ENCODE data around the gene KLHL15.
"Not testable (repeated sequence)": the region's sequence is repeated elsewhere in the genome, so short reads cannot be mapped to it uniquely, and the experiment has no call there.

The KLHL15 gene

GRCh38 chrX:24027086-24027485 is at the start of gene KLHL15:
Gene KLHL15 (minus strand): TSS chrX:24027186. CDS start chrX:24006693, 20,493 bp downstream.
- DNase-seq (ENCODE audit: low read depth in 2 of 2), result no peak

- no peak for DNase-seq (ENCODE audit: low read depth in 2 of 2)
Observed at GRCh38 chrX:24069877-24070276, 42.9 kb upstream of the KLHL15 start.

- no peak for DNase-seq (ENCODE audit: low read depth in 2 of 2)
Observed at GRCh38 chrX:24063488-24063887, 36.5 kb upstream of the KLHL15 start.

- no peak for DNase-seq (ENCODE audit: low read depth in 2 of 2)
Observed at GRCh38 chrX:24055043-24055356, 28.0 kb upstream of the KLHL15 start.

- DNase-seq (ENCODE audit: low read depth in 2 of 2), result peak; percentile 69 to 82
Observed at GRCh38 chrX:24054182-24055042, 27.4 kb upstream of the KLHL15 start, which contains the start of gene EIF2S3. Gene EIF2S3 (plus strand): TSS chrX:24054956. CDS start chrX:24054969, 13 bp downstream.

GRCh38 chrX:24050522-24051318 is 23.7 kb upstream of the KLHL15 start:
- not testable (repeated sequence) for DNase-seq (ENCODE audit: low read depth in 2 of 2)

- not testable (repeated sequence) for DNase-seq (ENCODE audit: low read depth in 2 of 2)
Observed at GRCh38 chrX:24049643-24050042, 22.7 kb upstream of the KLHL15 start.

- DNase-seq (ENCODE audit: low read depth in 2 of 2), result not testable (repeated sequence)
Observed at GRCh38 chrX:24046060-24046459, 19.1 kb upstream of the KLHL15 start.

- DNase-seq (ENCODE audit: low read depth in 2 of 2), result no peak
Observed at GRCh38 chrX:24037729-24038128, 10.7 kb upstream of the KLHL15 start.

- DNase-seq (ENCODE audit: low read depth in 2 of 2), result no peak
Observed at GRCh38 chrX:24034485-24034884, 7.5 kb upstream of the KLHL15 start.

GRCh38 chrX:24030597-24030996 is 3.6 kb upstream of the KLHL15 start:
- no peak for DNase-seq (ENCODE audit: low read depth in 2 of 2)

GRCh38 chrX:24027985-24028384 is 999 bp upstream of the KLHL15 start:
- no peak for DNase-seq (ENCODE audit: low read depth in 2 of 2)

- no peak for DNase-seq (ENCODE audit: low read depth in 2 of 2)
Observed at GRCh38 chrX:24026432-24026831, 554 bp downstream of the KLHL15 start.

- no peak for DNase-seq (ENCODE audit: low read depth in 2 of 2)
Observed at GRCh38 chrX:24025741-24026403, 1.1 kb downstream of the KLHL15 start.

GRCh38 chrX:24024819-24025740 is 1.9 kb downstream of the KLHL15 start:
- DNase-seq (ENCODE audit: low read depth in 2 of 2), result peak; percentile 55 to 72

GRCh38 chrX:24023972-24024669 is 2.9 kb downstream of the KLHL15 start:
- DNase-seq (ENCODE audit: low read depth in 2 of 2), result no peak

- no peak for DNase-seq (ENCODE audit: low read depth in 2 of 2)
Observed at GRCh38 chrX:24023544-24023943, 3.4 kb downstream of the KLHL15 start.

GRCh38 chrX:24020306-24020876 is 6.6 kb downstream of the KLHL15 start:
- DNase-seq (ENCODE audit: low read depth in 2 of 2), result no peak

- DNase-seq (ENCODE audit: low read depth in 2 of 2), result no peak
Observed at GRCh38 chrX:24019448-24019847, 7.5 kb downstream of the KLHL15 start.

GRCh38 chrX:24018809-24019208 is 8.2 kb downstream of the KLHL15 start:
- DNase-seq (ENCODE audit: low read depth in 2 of 2), result no peak
